ENCODE data around the gene TIE1. TPM values are rescaled to one million over a fixed set of nuclear protein-coding genes. Genes with fewer than 3 reads are reported as not detected.
A peak's percentile ranks its signal among the peaks of the same experiment; 100 is the strongest.

Gene TIE1
- total RNA-seq, 2 donors from 2014 or later, result 23.6 to 51.7 TPM

DNA sequence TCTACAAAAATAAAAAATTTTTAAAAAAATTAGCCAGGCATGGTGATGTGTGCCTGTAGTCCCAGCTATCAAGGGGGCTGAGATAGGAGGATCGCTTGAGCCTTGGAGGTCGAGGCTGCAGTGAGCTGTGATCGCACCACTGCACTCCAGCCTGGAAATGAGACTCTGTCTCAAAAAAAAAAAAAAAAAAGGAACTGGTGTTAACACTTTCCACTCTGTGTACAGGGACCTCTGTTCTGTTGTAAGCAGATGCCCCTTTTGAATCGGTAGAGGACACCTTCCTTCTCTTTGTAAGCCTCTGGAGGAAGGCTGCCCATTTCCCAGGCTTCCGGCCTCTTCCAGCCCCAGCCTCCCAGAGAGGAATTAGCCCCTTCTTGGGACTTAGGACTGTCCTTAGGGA is 8.1 kb upstream of the TIE1 start:
- DNase-seq (ENCODE audit: low spot score), result no peak
- H3K4me1 ChIP-seq, result peaks cover 0 to 36% of the 10 kb centered on the region in 2 donors
- no peak overlapping the region for H3K4me3 ChIP-seq
- H3K9me3 ChIP-seq, result no peaks in the 10 kb centered on the region
- TF ChIP-seq, protein P1, sequence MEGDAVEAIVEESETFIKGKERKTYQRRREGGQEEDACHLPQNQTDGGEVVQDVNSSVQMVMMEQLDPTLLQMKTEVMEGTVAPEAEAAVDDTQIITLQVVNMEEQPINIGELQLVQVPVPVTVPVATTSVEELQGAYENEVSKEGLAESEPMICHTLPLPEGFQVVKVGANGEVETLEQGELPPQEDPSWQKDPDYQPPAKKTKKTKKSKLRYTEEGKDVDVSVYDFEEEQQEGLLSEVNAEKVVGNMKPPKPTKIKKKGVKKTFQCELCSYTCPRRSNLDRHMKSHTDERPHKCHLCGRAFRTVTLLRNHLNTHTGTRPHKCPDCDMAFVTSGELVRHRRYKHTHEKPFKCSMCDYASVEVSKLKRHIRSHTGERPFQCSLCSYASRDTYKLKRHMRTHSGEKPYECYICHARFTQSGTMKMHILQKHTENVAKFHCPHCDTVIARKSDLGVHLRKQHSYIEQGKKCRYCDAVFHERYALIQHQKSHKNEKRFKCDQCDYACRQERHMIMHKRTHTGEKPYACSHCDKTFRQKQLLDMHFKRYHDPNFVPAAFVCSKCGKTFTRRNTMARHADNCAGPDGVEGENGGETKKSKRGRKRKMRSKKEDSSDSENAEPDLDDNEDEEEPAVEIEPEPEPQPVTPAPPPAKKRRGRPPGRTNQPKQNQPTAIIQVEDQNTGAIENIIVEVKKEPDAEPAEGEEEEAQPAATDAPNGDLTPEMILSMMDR (IDR thresholded peaks at IDR 0.05), result no peak
- no peaks in the 10 kb centered on the region for H3K27me3 ChIP-seq
- H3K36me3 ChIP-seq, result no peaks in the 10 kb centered on the region
- H3K27ac ChIP-seq, result no peak overlapping the region

DNA sequence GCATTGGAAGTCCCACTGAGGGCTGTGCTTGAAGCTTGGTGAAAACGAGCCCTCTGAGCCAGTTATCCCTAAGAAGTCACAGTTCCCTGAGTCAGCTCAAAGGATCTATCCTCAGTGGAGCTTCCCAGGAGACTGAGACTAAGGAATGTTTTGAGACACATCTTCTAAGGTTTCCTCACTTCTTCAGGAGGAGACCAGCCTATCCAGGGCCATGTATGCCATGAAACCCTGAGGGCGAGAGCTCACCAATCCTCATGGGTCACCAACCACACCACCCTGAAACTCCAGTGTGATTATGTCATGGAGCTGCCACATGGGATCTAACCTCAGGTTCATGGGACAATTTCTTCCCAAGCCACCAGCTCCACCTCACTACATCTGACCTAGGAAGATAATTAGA is 7.6 kb upstream of the TIE1 start:
- peak overlapping the region; percentile 48 to 51 for H3K27ac ChIP-seq
- H3K4me1 ChIP-seq, result peaks cover 0 to 36% of the 10 kb centered on the region in 2 donors
- H3K27me3 ChIP-seq, result no peaks in the 10 kb centered on the region
- no peak for DNase-seq (ENCODE audit: low spot score)
- H3K36me3 ChIP-seq, result no peaks in the 10 kb centered on the region
- H3K4me3 ChIP-seq, result no peak overlapping the region
- TF ChIP-seq, protein P1 (IDR thresholded peaks at IDR 0.05), result no peak
- H3K9me3 ChIP-seq, result no peaks in the 10 kb centered on the region

DNA sequence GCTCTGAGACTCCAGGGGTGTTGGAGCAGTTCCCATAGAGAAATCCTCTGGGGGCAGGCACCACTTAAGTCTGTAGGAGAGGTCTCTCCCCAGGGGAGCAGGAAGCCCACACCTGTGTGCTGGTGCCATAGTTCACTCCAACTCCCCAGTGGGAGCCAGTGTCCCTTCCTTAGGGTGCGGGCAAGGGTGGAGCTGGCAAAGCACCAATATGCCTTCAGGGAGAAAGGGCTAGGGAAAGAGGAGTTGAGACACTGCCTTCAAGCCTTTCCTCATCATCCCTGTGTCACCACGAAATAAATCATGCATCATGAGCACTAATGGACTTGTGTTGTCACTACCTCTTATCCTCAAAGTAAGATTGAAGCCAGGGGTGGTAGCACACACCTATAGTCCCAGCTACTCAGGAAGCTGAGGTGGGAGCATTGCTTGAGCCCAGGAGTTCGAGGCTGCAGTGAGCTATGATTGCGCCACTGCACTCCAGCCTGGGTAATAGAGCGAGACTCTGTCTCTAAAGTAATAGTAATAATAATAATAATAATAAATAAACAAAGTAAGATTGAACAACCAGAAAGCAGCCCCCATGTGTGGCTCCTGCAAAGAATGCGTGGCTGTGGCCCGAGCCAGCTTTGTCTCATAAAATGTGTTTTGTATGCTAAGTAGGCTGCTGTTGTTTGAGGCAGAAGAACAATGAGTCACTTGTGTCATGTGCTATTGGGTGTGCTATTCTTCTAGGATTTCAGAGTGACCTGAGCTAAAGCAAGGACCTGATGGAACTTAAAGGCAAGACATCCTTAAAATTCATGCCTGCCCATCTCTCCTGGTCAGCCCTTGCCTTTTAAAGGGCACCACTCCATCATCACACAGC is 6.7 kb upstream of the TIE1 start:
- H3K27me3 ChIP-seq, result no peaks in the 10 kb centered on the region
- TF ChIP-seq, protein P1 (IDR thresholded peaks at IDR 0.05), result no peak
- DNase-seq (ENCODE audit: low spot score), result no peak
- no peaks in the 10 kb centered on the region for H3K9me3 ChIP-seq
- peak overlapping the region; percentile 65 to 71 for H3K27ac ChIP-seq
- no peak overlapping the region for H3K4me3 ChIP-seq
- no peaks in the 10 kb centered on the region for H3K36me3 ChIP-seq
- peaks cover 0 to 36% of the 10 kb centered on the region in 2 donors for H3K4me1 ChIP-seq

DNA sequence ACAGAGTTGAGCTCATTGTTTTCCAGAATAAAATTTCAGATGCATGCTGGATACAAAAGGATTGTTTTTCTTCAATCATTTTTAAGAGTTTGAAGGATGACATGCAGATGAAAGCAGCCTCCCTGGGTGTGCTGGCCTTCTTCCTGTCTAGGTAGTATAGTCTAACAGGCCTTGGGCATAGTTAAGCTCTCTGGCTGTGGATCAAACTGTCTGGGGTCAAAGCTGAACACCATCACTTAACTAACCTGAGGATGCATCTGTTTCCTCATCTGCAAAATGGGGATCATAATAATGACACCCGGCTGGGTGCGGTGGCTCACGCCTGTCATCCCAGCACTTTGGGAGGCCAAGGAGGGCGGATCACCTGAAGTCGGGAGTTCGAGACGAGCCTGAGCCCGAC is 6.0 kb upstream of the TIE1 start:
- Histone ChIP-seq H3K36me3 (no peaks in the 10 kb centered on the region), H3K4me1 (peaks cover 0 to 42% of the 10 kb centered on the region in 2 donors), H3K9me3 (no peaks in the 10 kb centered on the region), H3K4me3 (no peak overlapping the region), H3K27me3 (no peaks in the 10 kb centered on the region), H3K27ac (peak overlapping the region; percentile 65 to 71)
- TF ChIP-seq, protein P1 (IDR thresholded peaks at IDR 0.05), result no peak
- DNase-seq (ENCODE audit: low spot score), result no peak

DNA sequence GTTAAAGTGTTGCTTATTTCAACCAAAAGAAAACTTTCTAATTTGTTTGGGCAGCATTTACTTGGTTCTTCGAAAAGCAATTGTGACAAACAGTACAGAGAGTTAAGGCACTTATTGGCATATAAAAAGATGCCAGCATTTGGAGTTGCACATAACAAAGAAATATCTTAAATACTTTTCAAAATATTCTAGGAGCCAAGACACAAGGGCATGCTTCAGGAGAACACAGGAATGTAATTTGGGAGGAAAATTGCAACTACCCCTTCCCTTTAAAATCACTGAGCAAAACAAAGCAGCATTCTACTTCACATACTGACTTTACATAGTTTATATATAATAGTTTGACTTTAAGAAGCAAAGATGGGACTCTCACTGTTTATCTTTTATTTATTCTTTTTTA is 4.6 kb upstream of the TIE1 start:
- Histone ChIP-seq H3K27ac (peak overlapping the region; percentile 65 to 71), H3K9me3 (no peaks in the 10 kb centered on the region), H3K4me1 (peaks cover 0 to 46% of the 10 kb centered on the region in 2 donors), H3K36me3 (no peaks in the 10 kb centered on the region), H3K27me3 (no peaks in the 10 kb centered on the region), H3K4me3 (no peak overlapping the region)
- TF ChIP-seq, protein P1 (IDR thresholded peaks at IDR 0.05), result no peak
- DNase-seq (ENCODE audit: low spot score), result no peak
